Stimulated activated CD8-positive, alpha-beta memory T cell treated with anti-CD3 and anti-CD28 coated beads, Interleukin-4, amount 100 ng/mL, for 1 hour (primary cell): ENCODE results near the gene SPIN2A.
"Not testable (repeated sequence)": the region's sequence is repeated elsewhere in the genome, so short reads cannot be mapped to it uniquely, and the experiment has no call there.

ENCODE experiments used
- DNase-seq, 2 donors: peaks; one replicate each; pipeline ENCODE4 v3.0.0-alpha.2; 2020; ENCODE audit warnings: low read depth in 2 of 2, low spot score in 1 of 2

Gene SPIN2A

DNA sequence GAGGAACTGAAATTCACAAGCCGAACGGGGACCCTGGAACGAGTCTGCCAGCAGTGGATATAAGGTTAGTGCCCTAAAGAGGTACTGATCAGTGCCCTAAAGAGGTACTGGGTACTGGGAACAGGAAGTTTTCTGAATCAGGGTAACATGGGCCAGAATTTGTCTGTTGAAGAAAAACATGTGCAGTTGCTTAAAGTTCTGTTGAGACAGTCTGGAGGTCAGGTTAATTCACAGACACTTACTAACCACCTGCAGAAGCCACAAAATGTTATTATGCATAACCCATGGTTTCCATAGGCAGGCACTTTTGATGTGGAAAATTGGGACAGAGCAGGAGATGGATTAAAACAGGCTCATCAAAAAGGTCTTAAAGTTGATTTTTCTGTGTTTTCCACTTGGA lies 33.7 kb downstream of the SPIN2A start:
- DNase-seq, result no peak

DNA sequence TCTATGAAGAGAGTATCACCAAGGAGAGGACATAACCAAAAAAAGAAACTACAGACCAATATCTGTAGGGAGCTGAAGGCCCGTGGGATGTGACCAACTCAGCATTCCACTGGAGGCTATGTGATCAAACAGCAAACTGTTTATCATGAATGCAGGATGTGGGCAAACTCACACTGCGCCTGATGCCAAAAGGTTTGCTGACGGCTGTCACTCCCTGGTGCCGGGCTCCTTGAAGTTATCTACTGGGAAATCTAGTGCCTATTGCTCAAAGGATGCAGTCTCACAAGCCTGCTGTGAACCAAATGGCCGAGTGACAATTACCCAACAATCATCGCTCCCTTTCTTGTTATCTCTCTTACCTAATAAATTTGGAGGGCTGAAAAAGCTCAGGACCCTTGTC lies 34.3 kb downstream of the SPIN2A start:
- not testable (repeated sequence) for DNase-seq
